Lung (tissue), 12 donors: Measurements from ENCODE around the gene AUTS2. TPM values are rescaled to one million over a fixed set of nuclear protein-coding genes. Genes with fewer than 3 reads are reported as not detected.

ENCODE experiments used
- ATAC-seq: fragments of 200-7000 bp; cut with Tn5 transposase; one replicate; pipeline ENCODE4 v1.9.1; 2020; ENCODE audit warnings: moderate number of reproducible peaks; ENCODE audit not compliant: insufficient read depth, low FRiP score
- DNase-seq, 3 donors: peaks; one replicate each; pipeline ENCODE4 v3.0.0-alpha.2; 2013 to 2017
- H3K27ac ChIP-seq, 2 donors: one replicate each; pipeline ENCODE4 v1.5.1; 2013; ENCODE audit warnings: mild to moderate bottlenecking in 2 of 2, moderate library complexity in 2 of 2, control low read depth in 1 of 2, inconsistent platforms in 1 of 2, low read depth in 1 of 2, low read length in 1 of 2
- H3K27me3 ChIP-seq, 3 donors: one replicate each; pipeline ENCODE4 v1.5.1; 2013; ENCODE audit warnings: low read length in 2 of 3; ENCODE audit not compliant: control insufficient read depth in 3 of 3, insufficient read depth in 3 of 3
- H3K36me3 ChIP-seq, 4 donors: one replicate each; pipeline ENCODE4 v1.5.1; 2013; ENCODE audit warnings: low read length in 4 of 4, mild to moderate bottlenecking in 1 of 4, moderate library complexity in 1 of 4; ENCODE audit not compliant: control insufficient read depth in 4 of 4, insufficient read depth in 4 of 4
- H3K4me1 ChIP-seq, 5 donors: one replicate each; pipeline ENCODE4 v1.5.1; 2013; ENCODE audit warnings: low read length in 5 of 5, mild to moderate bottlenecking in 2 of 5, moderate library complexity in 1 of 5; ENCODE audit not compliant: control insufficient read depth in 5 of 5, insufficient read depth in 5 of 5
- H3K4me3 ChIP-seq: one replicate; pipeline ENCODE4 v1.5.1; 2013; ENCODE audit warnings: mild to moderate bottlenecking, control low read depth, moderate library complexity
- H3K9ac ChIP-seq, 2 donors: one replicate each; pipeline ENCODE4 v1.5.1; 2013; ENCODE audit warnings: low read length in 2 of 2, control low read depth in 1 of 2; ENCODE audit not compliant: insufficient read depth in 1 of 2
- H3K9me3 ChIP-seq, 4 donors: one replicate each; pipeline ENCODE4 v1.5.1; 2013; ENCODE audit warnings: low read length in 3 of 4, mild to moderate bottlenecking in 1 of 4, moderate library complexity in 1 of 4; ENCODE audit not compliant: control insufficient read depth in 4 of 4, insufficient read depth in 3 of 4
- WGBS, 2 donors: extraction: QIAGEN DNeasy Blood & Tissue Kit; methylation state at CpG; one replicate each; pipeline ENCODE4 v1.1.7; 2013; 5-methylcytosine and 5-hydroxymethylcytosine counted together
- polyA plus RNA-seq, 2 donors: library from polyadenylated mRNA; stranded (reverse); fragments of 200-250 nt; gene quantifications; one replicate each; pipeline ENCODE4 v1.2.1, GENCODE V29; 2013
- total RNA-seq, 2 donors: library from RNA; depleted of rRNA in 1 of 2; stranded (reverse); fragments of >200 nt in 1 of 2; gene quantifications; one replicate each; pipeline ENCODE4 v1.2.1, GENCODE V29; 2014 to 2021
- TF ChIP-seq, protein P1 (sequence below): IDR thresholded peaks from 2 replicates; pipeline ENCODE4 v1.5.1; 2012; ENCODE audit warnings: mild to moderate bottlenecking; ENCODE audit errors: control extremely low read depth, extremely low read depth
- donor health status: control.
- donor health status: control.
- donor health status: Bipolar disorder and iron deficiency.
- donor health status: healthy.
- donor health status: DM: yes; HTN: yes; CAD: no.

Gene AUTS2
- total and polyA plus RNA-seq, 4 donors, result 11.8 to 115 (median 40.6) TPM

DNA sequence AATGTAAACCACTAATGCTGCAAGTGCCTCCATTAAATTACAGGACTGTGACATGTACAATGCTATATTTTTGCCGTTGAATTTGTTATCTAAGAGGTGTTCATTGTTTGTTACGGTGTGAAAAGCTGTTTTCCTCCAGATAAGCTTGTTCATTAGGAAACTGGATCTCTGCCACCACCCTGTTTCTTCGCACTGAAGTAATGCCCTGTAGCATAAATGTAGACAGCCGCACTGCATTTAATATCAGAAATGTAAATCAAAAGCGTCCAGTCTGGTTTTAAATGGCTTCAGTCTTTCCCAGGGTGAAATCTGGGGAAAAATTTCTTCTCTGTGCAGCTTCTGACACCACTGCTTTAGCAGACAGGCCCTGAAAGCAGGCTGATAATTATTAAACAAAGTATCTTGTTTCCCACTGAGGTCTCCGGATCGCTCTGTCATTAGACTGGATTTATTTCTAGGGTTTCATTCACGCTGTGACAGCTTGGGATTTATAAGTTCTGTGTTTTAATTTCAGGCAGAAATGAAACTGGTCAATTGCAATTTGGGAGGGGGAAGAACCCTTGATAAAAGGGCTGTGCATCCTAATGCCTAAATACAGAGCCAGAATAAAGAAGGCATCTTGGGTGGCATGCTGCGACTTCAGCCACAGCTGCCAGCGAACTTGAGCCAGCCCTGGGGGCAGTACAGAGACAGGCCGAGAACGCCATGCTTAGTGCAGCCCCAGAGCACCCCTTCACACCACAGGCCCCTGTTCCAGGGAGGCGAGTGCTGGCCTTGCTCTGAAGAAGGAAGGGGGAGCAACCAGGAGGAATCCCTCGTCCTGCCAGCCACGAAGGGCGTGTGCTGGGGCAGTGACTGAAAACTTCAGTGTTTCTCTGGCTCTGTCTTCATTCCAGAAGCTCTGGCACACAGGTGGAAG is 985.9 kb downstream of the AUTS2 start:
- DNase-seq, result peak in 1 of 3 donors; percentile 41
- Histone ChIP-seq H3K27me3 (no peaks in the 10 kb centered on the region), H3K4me1 (peaks cover 0 to 25% (median 0%) of the 10 kb centered on the region in 5 donors), H3K4me3 (no peak overlapping the region), H3K9ac (peak overlapping the region in 1 of 2 donors; percentile 11), H3K27ac (no peak overlapping the region), H3K36me3 (no peaks in the 10 kb centered on the region), H3K9me3 (peaks cover 0 to 2% (median 0%) of the 10 kb centered on the region in 4 donors)
- ATAC-seq, result no peak
- TF ChIP-seq, protein P1, sequence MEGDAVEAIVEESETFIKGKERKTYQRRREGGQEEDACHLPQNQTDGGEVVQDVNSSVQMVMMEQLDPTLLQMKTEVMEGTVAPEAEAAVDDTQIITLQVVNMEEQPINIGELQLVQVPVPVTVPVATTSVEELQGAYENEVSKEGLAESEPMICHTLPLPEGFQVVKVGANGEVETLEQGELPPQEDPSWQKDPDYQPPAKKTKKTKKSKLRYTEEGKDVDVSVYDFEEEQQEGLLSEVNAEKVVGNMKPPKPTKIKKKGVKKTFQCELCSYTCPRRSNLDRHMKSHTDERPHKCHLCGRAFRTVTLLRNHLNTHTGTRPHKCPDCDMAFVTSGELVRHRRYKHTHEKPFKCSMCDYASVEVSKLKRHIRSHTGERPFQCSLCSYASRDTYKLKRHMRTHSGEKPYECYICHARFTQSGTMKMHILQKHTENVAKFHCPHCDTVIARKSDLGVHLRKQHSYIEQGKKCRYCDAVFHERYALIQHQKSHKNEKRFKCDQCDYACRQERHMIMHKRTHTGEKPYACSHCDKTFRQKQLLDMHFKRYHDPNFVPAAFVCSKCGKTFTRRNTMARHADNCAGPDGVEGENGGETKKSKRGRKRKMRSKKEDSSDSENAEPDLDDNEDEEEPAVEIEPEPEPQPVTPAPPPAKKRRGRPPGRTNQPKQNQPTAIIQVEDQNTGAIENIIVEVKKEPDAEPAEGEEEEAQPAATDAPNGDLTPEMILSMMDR, result no peak
- 85 to 89% methylated on average over 16 of the region's 16 CpGs for WGBS, 2 donors

- no peak overlapping the region for H3K9ac ChIP-seq
- H3K4me1 ChIP-seq, result peaks cover 0 to 25% (median under 1%) of the 10 kb centered on the region in 5 donors
- WGBS, 2 donors, result 87 to 94% methylated on average over 4 of the region's 4 CpGs
- H3K27me3 ChIP-seq, result no peaks in the 10 kb centered on the region
- DNase-seq (no peak), ATAC-seq (no peak)
- TF ChIP-seq, protein P1, result no peak
- H3K4me3 ChIP-seq, result no peak overlapping the region
- peaks cover 0 to under 1% (median 0%) of the 10 kb centered on the region in 4 donors for H3K9me3 ChIP-seq
- no peaks in the 10 kb centered on the region for H3K36me3 ChIP-seq
- H3K27ac ChIP-seq, result no peak overlapping the region
These were observed 986.8 kb downstream of the AUTS2 start for GRCh38 chr7:70585071-70585470.

- peaks cover 0 to 25% (median 7%) of the 10 kb centered on the region in 5 donors for H3K4me1 ChIP-seq
- H3K9me3 ChIP-seq, result no peaks in the 10 kb centered on the region
- H3K27ac ChIP-seq, result no peak overlapping the region
- H3K4me3 ChIP-seq, result no peak overlapping the region
- WGBS, 2 donors, result 95 to 96% methylated on average over 1 of the region's 1 CpG
- TF ChIP-seq, protein P1, result no peak
- H3K36me3 ChIP-seq, result no peaks in the 10 kb centered on the region
- no peak for ATAC-seq
- H3K9ac ChIP-seq, result no peak overlapping the region
- DNase-seq, result no peak
- H3K27me3 ChIP-seq, result no peaks in the 10 kb centered on the region
These were observed 988.5 kb downstream of the AUTS2 start for GRCh38 chr7:70586822-70587221.
